SU-DHL-6 (cell line): ENCODE results near the gene TBC1D1.

Experiments used
- H2AFZ ChIP-seq: fragments of 200-600 bp; sonication (generic); 2 replicates; pipeline ENCODE4 v1.6.1; 2014; ENCODE audit warnings: low read depth, mild to moderate bottlenecking, moderate library complexity, mixed read lengths, antibody characterized with exemption, low read length; ENCODE audit not compliant: severe bottlenecking
- H3F3A ChIP-seq: fragments of 200-600 bp; shearing (Covaris generic); 2 replicates; pipeline ENCODE4 v1.6.0; 2016; ENCODE audit warnings: antibody characterized with exemption, mild to moderate bottlenecking; ENCODE audit not compliant: insufficient read depth
- H3K27ac ChIP-seq: fragments of 200-600 bp; sonication (generic); 2 replicates; pipeline ENCODE4 v1.5.1; 2016; ENCODE audit warnings: low read depth, mild to moderate bottlenecking, low read length, moderate library complexity, mixed read lengths
- H3K27me3 ChIP-seq: fragments of 200-600 bp; sonication (generic), shearing (Covaris generic); 2 replicates; pipeline ENCODE4 v1.6.0; 2014; ENCODE audit warnings: mild to moderate bottlenecking, low read length
- H3K36me3 ChIP-seq: fragments of 200-600 bp; sonication (generic); 2 replicates; pipeline ENCODE4 v1.6.1; 2014; ENCODE audit warnings: mild to moderate bottlenecking, low read length, mixed read lengths
- H3K4me2 ChIP-seq: fragments of 300-600, 200-600 bp; shearing (Covaris generic), sonication (generic); 2 replicates; pipeline ENCODE4 v1.6.0; 2014; ENCODE audit warnings: low read length, low read depth, mild to moderate bottlenecking; ENCODE audit not compliant: poor library complexity, severe bottlenecking
- H3K4me3 ChIP-seq: fragments of 200-600 bp; sonication (generic); 2 replicates; pipeline ENCODE4 v1.5.1; 2014; ENCODE audit warnings: antibody characterized with exemption, low read length, mild to moderate bottlenecking, mixed read lengths; ENCODE audit not compliant: insufficient read depth, poor library complexity, severe bottlenecking
- H3K79me2 ChIP-seq: fragments of 200-600 bp; sonication (generic); 2 replicates; pipeline ENCODE4 v1.6.1; 2014; ENCODE audit warnings: mild to moderate bottlenecking, low read length, moderate library complexity; ENCODE audit not compliant: insufficient read depth
- H3K9ac ChIP-seq: fragments of 200-600 bp; sonication (generic); 2 replicates; pipeline ENCODE4 v1.7.0; 2014; ENCODE audit warnings: mild to moderate bottlenecking, low read length
- H3K9me2 ChIP-seq: fragments of 200-600 bp; sonication (generic); replicated peaks from 2 replicates; pipeline ENCODE4 v1.6.1; 2014; ENCODE audit warnings: low read length; ENCODE audit not compliant: insufficient read depth
- H3K9me3 ChIP-seq: fragments of 200-600 bp; sonication (generic); 2 replicates; pipeline ENCODE4 v1.6.1; 2014; ENCODE audit warnings: low read length, mixed read lengths; ENCODE audit not compliant: insufficient read depth
- H4K20me1 ChIP-seq: fragments of 200-600 bp; sonication (generic); 2 replicates; pipeline ENCODE4 v1.6.1; 2014; ENCODE audit warnings: low read depth, mild to moderate bottlenecking, antibody characterized with exemption, low read length, moderate library complexity, mixed read lengths
- EZH2phosphoT487 ChIP-seq: fragments of 200-600 bp; sonication (generic), shearing (Covaris generic); conservative IDR thresholded peaks from 2 replicates; pipeline ENCODE4 v1.6.1; 2018; ENCODE audit warnings: mild to moderate bottlenecking, antibody characterized with exemption, low read length, moderate library complexity, mixed read lengths
- TF ChIP-seq, protein P1 (sequence below): fragments of 200-600 bp; sonication (generic); IDR thresholded peaks from one replicate; pipeline ENCODE4 v1.5.1; 2017; ENCODE audit warnings: antibody characterized with exemption, mild to moderate bottlenecking, low read length, moderate library complexity; ENCODE audit not compliant: insufficient read depth, poor library complexity, severe bottlenecking

TBC1D1 gene

DNA sequence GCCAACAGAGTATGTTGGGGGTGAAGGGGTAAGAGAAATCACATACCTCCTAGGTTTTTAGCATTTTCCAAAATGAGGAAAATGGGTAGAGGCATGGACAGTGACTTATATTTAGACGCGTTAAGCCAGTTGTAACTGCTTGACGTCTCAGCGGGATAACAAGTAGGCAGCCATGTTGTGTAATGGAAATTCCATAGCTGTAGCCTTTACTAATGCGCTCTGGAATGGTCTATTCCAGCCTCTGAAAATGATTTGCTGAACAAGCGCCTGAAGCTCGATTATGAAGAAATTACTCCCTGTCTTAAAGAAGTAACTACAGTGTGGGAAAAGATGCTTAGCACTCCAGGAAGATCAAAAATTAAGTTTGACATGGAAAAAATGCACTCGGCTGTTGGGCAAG lies 204.8 kb downstream of the TBC1D1 start:
- Histone ChIP-seq H3K4me2 (no peak overlapping the region), H3F3A (no peaks in the 10 kb centered on the region), H4K20me1 (no peaks in the 10 kb centered on the region), H3K9me3 (no peaks in the 10 kb centered on the region), H2AFZ (no peak overlapping the region), H3K4me3 (no peak overlapping the region), H3K27me3 (no peaks in the 10 kb centered on the region), H3K9me2 (no peaks in the 10 kb centered on the region), H3K27ac (no peak overlapping the region), H3K79me2 (no peaks in the 10 kb centered on the region), H3K36me3 (peaks cover 7% of the 10 kb centered on the region; the same call in 1 of the 2 replicates), H3K9ac (no peak overlapping the region)
- TF ChIP-seq, protein P1, sequence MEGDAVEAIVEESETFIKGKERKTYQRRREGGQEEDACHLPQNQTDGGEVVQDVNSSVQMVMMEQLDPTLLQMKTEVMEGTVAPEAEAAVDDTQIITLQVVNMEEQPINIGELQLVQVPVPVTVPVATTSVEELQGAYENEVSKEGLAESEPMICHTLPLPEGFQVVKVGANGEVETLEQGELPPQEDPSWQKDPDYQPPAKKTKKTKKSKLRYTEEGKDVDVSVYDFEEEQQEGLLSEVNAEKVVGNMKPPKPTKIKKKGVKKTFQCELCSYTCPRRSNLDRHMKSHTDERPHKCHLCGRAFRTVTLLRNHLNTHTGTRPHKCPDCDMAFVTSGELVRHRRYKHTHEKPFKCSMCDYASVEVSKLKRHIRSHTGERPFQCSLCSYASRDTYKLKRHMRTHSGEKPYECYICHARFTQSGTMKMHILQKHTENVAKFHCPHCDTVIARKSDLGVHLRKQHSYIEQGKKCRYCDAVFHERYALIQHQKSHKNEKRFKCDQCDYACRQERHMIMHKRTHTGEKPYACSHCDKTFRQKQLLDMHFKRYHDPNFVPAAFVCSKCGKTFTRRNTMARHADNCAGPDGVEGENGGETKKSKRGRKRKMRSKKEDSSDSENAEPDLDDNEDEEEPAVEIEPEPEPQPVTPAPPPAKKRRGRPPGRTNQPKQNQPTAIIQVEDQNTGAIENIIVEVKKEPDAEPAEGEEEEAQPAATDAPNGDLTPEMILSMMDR, result no peak
- TF ChIP-seq EZH2phosphoT487, result no peak

DNA sequence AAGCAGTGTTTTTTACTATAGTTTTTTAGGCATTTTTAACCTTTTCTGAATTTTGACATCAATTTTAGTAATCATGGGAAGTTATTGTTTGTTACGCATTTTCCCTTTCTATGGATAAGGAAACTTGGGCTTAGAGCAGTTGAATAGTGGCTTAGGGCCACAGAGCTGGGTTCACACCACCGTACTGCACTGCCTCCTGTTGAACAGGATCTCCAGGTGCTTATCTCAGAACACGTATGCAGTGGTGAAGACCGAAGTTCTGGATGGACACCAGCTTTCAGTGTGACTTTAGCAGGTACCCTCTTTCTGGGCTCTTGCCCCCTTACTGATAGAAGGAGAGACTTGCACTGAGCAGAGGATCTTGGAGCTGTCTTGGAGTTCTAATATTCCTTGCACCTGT lies 206.9 kb downstream of the TBC1D1 start:
- Histone ChIP-seq H3K9me3 (no peaks in the 10 kb centered on the region), H3K4me2 (no peak overlapping the region), H3K27ac (no peak overlapping the region), H3K79me2 (no peaks in the 10 kb centered on the region), H3K9ac (no peak overlapping the region), H4K20me1 (no peaks in the 10 kb centered on the region), H3K9me2 (no peaks in the 10 kb centered on the region), H3F3A (no peaks in the 10 kb centered on the region), H3K27me3 (no peaks in the 10 kb centered on the region), H2AFZ (no peak overlapping the region), H3K4me3 (no peak overlapping the region), H3K36me3 (peaks cover 4% of the 10 kb centered on the region; the same call in 1 of the 2 replicates)
- TF ChIP-seq EZH2phosphoT487, result no peak
- TF ChIP-seq, protein P1, result no peak

DNA sequence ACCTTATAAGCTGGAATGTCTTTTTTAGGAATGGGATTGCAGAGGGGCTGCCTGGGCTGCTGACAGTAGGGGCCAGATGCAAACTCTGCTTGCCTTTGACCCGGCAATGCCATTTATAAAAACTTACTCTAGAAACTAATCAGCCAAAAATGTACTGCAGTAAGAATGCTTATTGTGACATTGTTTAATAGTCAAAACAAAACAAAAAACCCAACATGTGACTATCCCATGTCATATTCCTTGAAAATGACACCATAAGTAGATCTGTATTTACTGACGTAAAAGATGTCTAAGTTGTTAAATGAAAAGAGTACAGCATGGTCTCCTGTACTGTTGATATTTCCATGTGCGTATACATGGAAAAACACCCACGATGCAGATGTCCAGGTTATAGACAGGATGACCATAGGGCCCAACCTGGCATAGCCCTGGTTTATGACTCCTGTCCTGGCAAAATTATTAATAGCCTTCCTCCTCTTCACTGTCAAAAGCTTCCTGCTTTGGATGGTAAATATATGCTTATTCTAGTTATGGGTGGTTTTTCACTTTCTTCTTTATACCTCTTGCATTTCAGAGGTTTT lies 208.2 kb downstream of the TBC1D1 start:
- Histone ChIP-seq H3K36me3 (peaks cover 4% of the 10 kb centered on the region; the same call in 1 of the 2 replicates), H3K9ac (no peak overlapping the region), H3F3A (no peaks in the 10 kb centered on the region), H3K27ac (no peak overlapping the region), H3K4me2 (no peak overlapping the region), H3K9me2 (no peaks in the 10 kb centered on the region), H4K20me1 (no peaks in the 10 kb centered on the region), H3K9me3 (no peaks in the 10 kb centered on the region), H3K79me2 (no peaks in the 10 kb centered on the region), H3K27me3 (no peaks in the 10 kb centered on the region), H2AFZ (no peak overlapping the region), H3K4me3 (no peak overlapping the region)
- no peak for TF ChIP-seq EZH2phosphoT487
- TF ChIP-seq, protein P1, result no peak
